SH-SY5Y (cell line): Measurements from ENCODE around the gene KBTBD12.

Experiments used
- GATA2 ChIP-seq: IDR thresholded peaks from 2 replicates; pipeline ENCODE4 v1.6.1; 2011; ENCODE audit warnings: mild to moderate bottlenecking, low read depth, low read length
- GATA3 ChIP-seq: IDR thresholded peaks from 2 replicates; pipeline ENCODE4 v1.6.1; 2011; ENCODE audit warnings: low read depth, mild to moderate bottlenecking, low read length, moderate library complexity

GRCh38 chr3:128009952-128010846 lies 95.2 kb downstream of the KBTBD12 start:
- TF ChIP-seq GATA2, result no peak
- TF ChIP-seq GATA3, result no peak
